Stimulated activated naive CD8-positive, alpha-beta T cell treated with anti-CD3 and anti-CD28 coated beads, Interleukin-15, Interleukin-2, amounts not matched to agents 100 ng/mL and 50 ng/mL, for 24 hours (primary cell): ENCODE results near the gene SLCO4A1.

Experiments
- H3K27ac Mint-ChIP-seq: one replicate; pipeline ENCODE4 v1.8.0; 2021; ENCODE audit warnings: mild to moderate bottlenecking, mixed read lengths
- H3K27me3 Mint-ChIP-seq: one replicate; pipeline ENCODE4 v1.8.0; 2021; ENCODE audit warnings: mixed read lengths
- H3K36me3 Mint-ChIP-seq: one replicate; pipeline ENCODE4 v1.8.0; 2021; ENCODE audit warnings: low read depth, mixed read lengths
- H3K4me1 Mint-ChIP-seq: one replicate; pipeline ENCODE4 v1.8.0; 2021; ENCODE audit warnings: low read depth, mixed read lengths
- H3K4me3 Mint-ChIP-seq: one replicate; pipeline ENCODE4 v1.8.0; 2021; ENCODE audit warnings: mild to moderate bottlenecking, mixed read lengths
- H3K9me3 Mint-ChIP-seq: one replicate; pipeline ENCODE4 v1.8.0; 2021; ENCODE audit warnings: mixed read lengths

SLCO4A1 gene

GRCh38 chr20:62603021-62603906 is 39.0 kb upstream of the SLCO4A1 start:
- Mint-ChIP-seq H3K36me3 (no peaks in the 10 kb centered on the region), H3K4me1 (peaks cover 52% of the 10 kb centered on the region), H3K9me3 (no peaks in the 10 kb centered on the region), H3K27me3 (peaks cover 22% of the 10 kb centered on the region), H3K4me3 (peak overlapping the region; percentile 77), H3K27ac (peak overlapping the region; percentile 88)

GRCh38 chr20:62603907-62604785 is 38.2 kb upstream of the SLCO4A1 start:
- Mint-ChIP-seq H3K27me3 (peaks cover 22% of the 10 kb centered on the region), H3K4me1 (peaks cover 46% of the 10 kb centered on the region), H3K9me3 (no peaks in the 10 kb centered on the region), H3K36me3 (no peaks in the 10 kb centered on the region), H3K4me3 (peak overlapping the region; percentile 43), H3K27ac (no peak overlapping the region)

- H3K4me1 Mint-ChIP-seq, result peaks cover 46% of the 10 kb centered on the region
These were observed 37.5 kb upstream of the SLCO4A1 start for GRCh38 chr20:62604796-62605195.

DNA sequence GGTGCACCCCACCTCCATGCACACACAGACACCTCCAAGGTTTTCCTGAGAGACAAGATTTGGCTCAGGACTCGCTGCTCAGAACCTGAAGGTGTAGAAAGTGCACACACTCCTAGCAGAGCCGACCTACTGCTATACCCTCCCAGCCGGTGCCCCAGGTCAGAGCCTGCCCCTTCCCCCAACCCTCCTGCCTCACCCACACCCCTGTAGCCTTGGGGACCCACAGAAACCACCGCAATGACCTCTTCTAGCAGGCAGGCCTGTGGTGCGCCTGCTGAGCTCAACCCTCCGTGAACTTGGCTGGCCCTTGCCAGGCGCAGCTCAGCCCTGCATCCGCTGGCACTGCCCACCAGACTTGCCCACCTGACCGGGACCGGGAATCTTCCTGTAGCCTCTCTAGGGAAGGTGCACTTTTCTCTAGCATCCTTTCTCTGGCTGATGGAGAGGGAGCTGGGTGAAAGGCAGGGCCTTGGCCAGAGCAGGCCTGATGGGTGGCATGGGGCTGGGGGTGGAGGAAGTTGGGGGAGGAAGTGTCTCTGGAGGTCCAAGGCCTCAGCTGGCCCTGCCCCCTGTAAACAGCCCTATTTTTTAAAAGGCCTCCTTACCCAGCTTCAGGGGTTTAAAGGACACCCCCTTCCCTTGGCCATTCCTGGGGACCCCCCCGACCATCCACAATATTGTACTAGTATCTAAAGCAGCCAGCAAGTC is 36.9 kb upstream of the SLCO4A1 start:
- no peak overlapping the region for H3K4me3 Mint-ChIP-seq
- H3K9me3 Mint-ChIP-seq, result no peaks in the 10 kb centered on the region
- peaks cover 21% of the 10 kb centered on the region for H3K27me3 Mint-ChIP-seq
- H3K36me3 Mint-ChIP-seq, result no peaks in the 10 kb centered on the region
- H3K27ac Mint-ChIP-seq, result no peak overlapping the region
- peaks cover 46% of the 10 kb centered on the region for H3K4me1 Mint-ChIP-seq

More at GRCh38 chr20:62604796-62605195, 37.5 kb upstream of the SLCO4A1 start:
- H3K9me3 Mint-ChIP-seq, result no peaks in the 10 kb centered on the region
- no peaks in the 10 kb centered on the region for H3K36me3 Mint-ChIP-seq
- H3K4me3 Mint-ChIP-seq, result no peak overlapping the region
- H3K27me3 Mint-ChIP-seq, result peaks cover 22% of the 10 kb centered on the region
- H3K27ac Mint-ChIP-seq, result no peak overlapping the region

GRCh38 chr20:62606016-62606415 is 36.3 kb upstream of the SLCO4A1 start:
- H3K4me3 Mint-ChIP-seq, result no peak overlapping the region
- no peak overlapping the region for H3K27ac Mint-ChIP-seq
- no peaks in the 10 kb centered on the region for H3K9me3 Mint-ChIP-seq
- no peaks in the 10 kb centered on the region for H3K36me3 Mint-ChIP-seq
- H3K27me3 Mint-ChIP-seq, result peaks cover 15% of the 10 kb centered on the region
- H3K4me1 Mint-ChIP-seq, result peaks cover 46% of the 10 kb centered on the region

GRCh38 chr20:62606551-62607201 is 35.6 kb upstream of the SLCO4A1 start:
- H3K27ac Mint-ChIP-seq, result no peak overlapping the region
- peaks cover 44% of the 10 kb centered on the region for H3K4me1 Mint-ChIP-seq
- peaks cover 9% of the 10 kb centered on the region for H3K27me3 Mint-ChIP-seq

GRCh38 chr20:62607366-62608217 is 34.7 kb upstream of the SLCO4A1 start:
- Mint-ChIP-seq H3K27me3 (no peaks in the 10 kb centered on the region), H3K4me1 (peaks cover 35% of the 10 kb centered on the region), H3K36me3 (no peaks in the 10 kb centered on the region), H3K27ac (no peak overlapping the region), H3K9me3 (no peaks in the 10 kb centered on the region), H3K4me3 (no peak overlapping the region)

More at GRCh38 chr20:62606551-62607201, 35.6 kb upstream of the SLCO4A1 start:
- no peaks in the 10 kb centered on the region for H3K9me3 Mint-ChIP-seq
- no peak overlapping the region for H3K4me3 Mint-ChIP-seq
- no peaks in the 10 kb centered on the region for H3K36me3 Mint-ChIP-seq

DNA sequence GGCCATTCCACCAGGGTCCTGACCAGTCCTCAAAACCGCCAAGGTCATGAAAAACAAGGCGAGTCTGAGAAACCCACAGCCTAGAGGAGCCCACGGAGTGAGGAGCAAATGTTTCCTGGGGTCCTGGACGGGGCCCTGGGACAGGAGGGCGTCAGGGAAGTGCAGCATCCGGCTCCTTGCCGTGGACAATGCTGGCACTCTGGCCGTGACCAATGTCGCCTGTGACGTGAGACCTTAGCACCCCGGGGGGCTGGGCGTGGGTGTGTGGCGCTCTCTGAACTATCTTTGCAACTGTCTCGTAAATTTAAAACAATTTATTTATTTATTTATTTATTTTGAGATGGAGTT is 34.1 kb upstream of the SLCO4A1 start:
- Mint-ChIP-seq H3K9me3 (no peaks in the 10 kb centered on the region), H3K4me3 (no peak overlapping the region), H3K4me1 (peaks cover 29% of the 10 kb centered on the region), H3K27ac (no peak overlapping the region), H3K36me3 (no peaks in the 10 kb centered on the region), H3K27me3 (no peaks in the 10 kb centered on the region)

- no peak overlapping the region for H3K4me3 Mint-ChIP-seq
- no peaks in the 10 kb centered on the region for H3K36me3 Mint-ChIP-seq
- H3K4me1 Mint-ChIP-seq, result peaks cover 19% of the 10 kb centered on the region
- H3K27me3 Mint-ChIP-seq, result no peaks in the 10 kb centered on the region
- H3K27ac Mint-ChIP-seq, result no peak overlapping the region
- H3K9me3 Mint-ChIP-seq, result no peaks in the 10 kb centered on the region
These were observed 33.0 kb upstream of the SLCO4A1 start for GRCh38 chr20:62609279-62609720.

- Mint-ChIP-seq H3K4me3 (no peak overlapping the region), H3K4me1 (peaks cover 14% of the 10 kb centered on the region), H3K27me3 (no peaks in the 10 kb centered on the region), H3K9me3 (no peaks in the 10 kb centered on the region), H3K36me3 (no peaks in the 10 kb centered on the region), H3K27ac (no peak overlapping the region)
These were observed 32.2 kb upstream of the SLCO4A1 start for GRCh38 chr20:62609811-62610757.

DNA sequence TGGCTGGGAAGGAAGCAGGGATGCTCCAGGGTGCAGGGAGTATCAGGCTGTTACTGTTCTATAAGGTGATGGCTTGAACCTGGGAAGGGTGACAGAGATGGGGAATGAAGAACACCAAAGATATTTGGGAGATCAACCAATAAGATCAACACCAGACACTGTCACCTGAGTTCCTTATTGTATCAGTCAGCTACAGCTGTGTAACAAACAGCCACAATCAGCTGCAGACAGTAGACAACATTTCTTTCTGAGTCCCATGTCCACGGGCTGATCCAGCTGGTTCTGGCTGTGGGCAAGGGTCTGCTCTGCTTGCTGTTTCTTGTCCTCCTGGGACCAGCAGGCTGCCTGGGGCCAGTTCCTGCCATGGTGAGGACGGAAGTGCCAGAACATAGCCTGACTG is 31.3 kb upstream of the SLCO4A1 start:
- Mint-ChIP-seq H3K27me3 (no peaks in the 10 kb centered on the region), H3K4me1 (peaks cover 5% of the 10 kb centered on the region), H3K36me3 (no peaks in the 10 kb centered on the region), H3K4me3 (no peak overlapping the region), H3K27ac (no peak overlapping the region), H3K9me3 (no peaks in the 10 kb centered on the region)

DNA sequence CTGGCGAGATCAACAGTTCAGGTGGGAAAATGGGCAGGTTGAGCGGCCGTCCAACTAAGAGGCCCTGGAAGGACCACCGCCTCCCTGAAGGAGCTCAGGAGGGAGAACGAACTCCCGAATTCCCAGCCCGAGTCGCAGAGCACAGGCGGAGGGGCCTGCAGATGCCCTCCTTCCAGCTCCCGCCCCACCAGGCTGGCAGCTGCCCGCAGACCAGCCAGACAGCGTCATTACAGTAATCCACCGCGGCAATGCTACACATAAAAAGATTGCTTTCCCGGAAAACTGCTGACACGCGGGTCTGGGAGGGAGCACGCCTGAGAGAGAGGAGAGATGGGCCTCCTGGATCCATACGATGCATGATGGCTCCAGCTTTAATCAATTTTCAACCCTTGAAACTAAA is 30.5 kb upstream of the SLCO4A1 start:
- Mint-ChIP-seq H3K4me1 (peaks cover 3% of the 10 kb centered on the region), H3K36me3 (no peaks in the 10 kb centered on the region), H3K27ac (no peak overlapping the region), H3K9me3 (no peaks in the 10 kb centered on the region), H3K27me3 (no peaks in the 10 kb centered on the region), H3K4me3 (no peak overlapping the region)
